Right atrium auricular region (tissue), 2 donors: ENCODE results near the gene MEF2A. TPM values are rescaled to one million over a fixed set of nuclear protein-coding genes. Genes with fewer than 3 reads are reported as not detected.

Experiments used
- DNase-seq: peaks from one replicate; pipeline ENCODE4 v3.0.0-alpha.2; 2019; ENCODE audit warnings: low spot score
- H3K27ac ChIP-seq, 2 donors: fragments of 200-600 bp; sonication (generic); 1 replicate in 1 of 2; 2 replicates in 1 of 2; pipeline ENCODE4 v1.5.1; 2016 to 2019
- H3K27me3 ChIP-seq, 2 donors: fragments of 200-600 bp; sonication (generic); one replicate each; pipeline versions ENCODE4 v1.5.1 to v1.6.0; 2017 to 2019
- H3K36me3 ChIP-seq: fragments of 200-600 bp; sonication (generic); one replicate; pipeline ENCODE4 v1.5.1; 2016
- H3K4me1 ChIP-seq, 2 donors: fragments of 200-600 bp; sonication (generic); one replicate each; pipeline versions ENCODE4 v1.5.1 to v1.6.0; 2017 to 2019
- H3K4me3 ChIP-seq, 2 donors: fragments of 200-600 bp; sonication (generic); 1 replicate in 1 of 2; 2 replicates in 1 of 2; pipeline ENCODE4 v1.5.1; 2017 to 2019; ENCODE audit warnings: mild to moderate bottlenecking in 1 of 2, moderate library complexity in 1 of 2
- H3K9me3 ChIP-seq, 2 donors: fragments of 200-600 bp; sonication (generic); one replicate each; pipeline ENCODE4 v1.5.1; 2019
- CTCF ChIP-seq, 2 donors: fragments of 200-600 bp; sonication (generic); IDR thresholded peaks; one replicate each; pipeline ENCODE4 v1.5.1; 2019; ENCODE audit warnings: antibody characterized with exemption in 2 of 2
- total RNA-seq, 2 donors: library from RNA; depleted of rRNA; stranded (reverse); fragments of >200 nt; gene quantifications; one replicate each; pipeline ENCODE4 v1.1.0, GENCODE V29; 2016

Gene MEF2A
- total RNA-seq, 2 donors from 2014 or later, result 175 to 245 TPM

DNA sequence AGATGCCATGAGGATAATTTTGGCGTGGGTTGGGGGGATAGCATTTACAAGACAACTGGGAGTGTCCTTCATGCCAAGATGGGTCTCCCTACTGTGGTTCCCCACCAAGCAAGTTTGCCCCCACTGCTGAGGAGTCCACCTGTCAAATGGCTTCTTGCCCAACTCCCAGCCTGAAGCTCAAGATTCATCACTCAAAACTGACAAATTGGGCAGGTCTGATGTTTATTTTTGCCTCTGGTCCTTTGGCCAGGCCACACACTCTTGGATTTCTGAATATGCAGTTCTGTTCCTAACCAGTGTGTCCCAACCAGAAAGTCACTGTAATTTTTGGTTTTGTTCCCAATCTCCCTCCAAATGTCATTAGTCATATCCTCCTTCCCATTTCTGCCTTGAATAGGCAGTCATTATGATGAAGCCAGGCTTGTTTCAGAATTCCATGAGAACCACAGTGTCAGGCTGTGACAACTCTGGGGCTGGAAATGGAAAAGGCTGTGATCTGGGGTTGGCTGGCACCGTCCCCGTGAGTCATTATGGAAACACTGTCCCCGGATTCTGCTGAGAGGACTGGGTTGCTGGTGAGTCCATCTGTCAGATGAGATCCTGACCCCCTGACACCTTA, 29.3 kb upstream of the MEF2A start:
- Histone ChIP-seq H3K9me3 (no peaks in the 10 kb centered on the region), H3K27ac (peak overlapping the region; percentile 46 to 69), H3K36me3 (no peaks in the 10 kb centered on the region), H3K27me3 (no peaks in the 10 kb centered on the region), H3K4me1 (peaks cover 0 to 16% of the 10 kb centered on the region in 2 donors), H3K4me3 (no peak overlapping the region)
- peak; percentile 87 for DNase-seq
- TF ChIP-seq CTCF (IDR thresholded peaks at IDR 0.05), result no peak

DNA sequence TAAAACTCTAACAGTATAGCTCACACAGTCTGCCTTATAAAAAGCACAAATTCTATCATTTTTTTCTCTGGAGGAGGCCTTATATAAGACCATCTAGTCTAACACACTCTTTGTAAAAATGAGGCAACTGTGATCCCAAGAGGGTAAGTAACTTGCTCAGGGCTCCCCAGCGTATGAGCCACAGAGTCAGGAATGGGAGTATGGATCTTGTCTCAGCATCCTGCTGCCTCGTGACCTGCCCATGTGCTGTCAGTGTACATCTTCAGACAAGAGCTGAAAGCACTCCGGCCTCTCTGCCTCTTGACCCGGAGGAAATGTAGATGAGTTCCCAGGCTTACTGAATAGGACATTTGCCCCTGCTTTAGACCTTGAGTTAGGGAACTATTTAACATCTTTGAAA, 28.4 kb upstream of the MEF2A start:
- Histone ChIP-seq H3K9me3 (no peaks in the 10 kb centered on the region), H3K36me3 (no peaks in the 10 kb centered on the region), H3K4me3 (no peak overlapping the region), H3K4me1 (peaks cover 0 to 16% of the 10 kb centered on the region in 2 donors), H3K27ac (peak overlapping the region; percentile 46 to 69), H3K27me3 (no peaks in the 10 kb centered on the region)
- no peak for DNase-seq
- TF ChIP-seq CTCF (IDR thresholded peaks at IDR 0.05), result no peak

DNA sequence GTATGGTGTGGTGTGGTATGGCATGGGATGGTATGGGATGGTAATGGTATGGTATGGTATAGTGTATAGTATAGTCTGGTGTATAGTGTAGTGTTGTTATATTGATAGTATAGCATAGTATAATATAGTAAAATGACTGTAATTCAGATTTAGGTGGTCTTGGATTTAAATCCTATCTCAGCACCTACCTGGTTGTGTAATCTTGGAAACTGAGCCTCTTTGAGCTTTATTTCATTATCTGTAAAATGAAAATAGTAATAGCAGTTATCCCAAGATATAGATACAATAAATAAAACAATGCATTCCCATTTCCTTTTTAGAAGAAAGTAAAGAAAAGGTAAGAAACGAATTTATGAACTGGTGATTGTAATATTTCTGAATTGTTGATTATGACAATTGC, 27.5 kb upstream of the MEF2A start:
- no peaks in the 10 kb centered on the region for H3K36me3 ChIP-seq
- DNase-seq, result no peak
- H3K4me3 ChIP-seq, result no peak overlapping the region
- H3K9me3 ChIP-seq, result no peaks in the 10 kb centered on the region
- H3K27me3 ChIP-seq, result no peaks in the 10 kb centered on the region
- TF ChIP-seq CTCF (IDR thresholded peaks at IDR 0.05), result no peak
- peaks cover 0 to 16% of the 10 kb centered on the region in 2 donors for H3K4me1 ChIP-seq
- H3K27ac ChIP-seq, result no peak overlapping the region

- TF ChIP-seq CTCF (IDR thresholded peaks at IDR 0.05), result no peak
- H3K9me3 ChIP-seq, result no peaks in the 10 kb centered on the region
- no peak for DNase-seq
Observed at GRCh38 chr15:99542828-99543227, 23.0 kb upstream of the MEF2A start.

GRCh38 chr15:99545605-99546004, 20.2 kb upstream of the MEF2A start:
- no peak for TF ChIP-seq CTCF (IDR thresholded peaks at IDR 0.05)
- Histone ChIP-seq H3K36me3 (no peaks in the 10 kb centered on the region), H3K4me3 (no peak overlapping the region), H3K9me3 (no peaks in the 10 kb centered on the region), H3K27me3 (no peaks in the 10 kb centered on the region), H3K27ac (no peak overlapping the region), H3K4me1 (no peaks in the 10 kb centered on the region)
- DNase-seq, result no peak

More at GRCh38 chr15:99542828-99543227, 23.0 kb upstream of the MEF2A start:
- no peaks in the 10 kb centered on the region for H3K36me3 ChIP-seq
- no peaks in the 10 kb centered on the region for H3K27me3 ChIP-seq
- H3K4me3 ChIP-seq, result no peak overlapping the region
- H3K4me1 ChIP-seq, result no peaks in the 10 kb centered on the region
- no peak overlapping the region for H3K27ac ChIP-seq
